H9 (cell line): ENCODE results near the gene TP53BP1. TPM values are rescaled to one million over a fixed set of nuclear protein-coding genes. Genes with fewer than 3 reads are reported as not detected.
A peak's percentile ranks its signal among the peaks of the same experiment; 100 is the strongest.

ENCODE experiments used
- DNase-seq: peaks from one replicate; pipeline ENCODE4 v3.0.0-alpha.2; 2017
- H2AFZ ChIP-seq: one replicate; pipeline ENCODE4 v1.6.1; 2013; ENCODE audit warnings: mild to moderate bottlenecking, low read length, control low read depth, moderate library complexity
- H2AK5ac ChIP-seq: 2 replicates; pipeline ENCODE4 v1.6.1; 2013; ENCODE audit warnings: low read length, control low read depth, mixed read lengths; ENCODE audit not compliant: insufficient read length
- H2BK120ac ChIP-seq: one replicate; pipeline ENCODE4 v1.6.1; 2013; ENCODE audit warnings: low read depth, mild to moderate bottlenecking, low read length, control low read depth, inconsistent platforms; ENCODE audit not compliant: poor library complexity, severe bottlenecking
- H2BK12ac ChIP-seq: 2 replicates; pipeline ENCODE4 v1.6.1; 2013; ENCODE audit warnings: low read length, control low read depth, mixed read lengths, low read depth; ENCODE audit not compliant: insufficient read length
- H2BK15ac ChIP-seq: 2 replicates; pipeline ENCODE4 v1.6.1; 2013; ENCODE audit warnings: low read depth, low read length, control low read depth
- H2BK20ac ChIP-seq: one replicate; pipeline ENCODE4 v1.6.1; 2013; ENCODE audit warnings: low read depth, mild to moderate bottlenecking, low read length, control low read depth, inconsistent platforms; ENCODE audit not compliant: poor library complexity, severe bottlenecking
- H2BK5ac ChIP-seq: 2 replicates; pipeline ENCODE4 v1.6.1; 2013; ENCODE audit warnings: low read length, control low read depth, mixed read lengths; ENCODE audit not compliant: insufficient read length
- H3K14ac ChIP-seq: 2 replicates; pipeline ENCODE4 v1.6.1; 2013; ENCODE audit warnings: low read length, control low read depth; ENCODE audit not compliant: insufficient read depth
- H3K18ac ChIP-seq: 2 replicates; pipeline ENCODE4 v1.6.1; 2013; ENCODE audit warnings: low read depth, mild to moderate bottlenecking, mixed read lengths, low read length, control low read depth; ENCODE audit not compliant: insufficient read length
- H3K23ac ChIP-seq: 2 replicates; pipeline ENCODE4 v1.6.1; 2013; ENCODE audit warnings: low read length, control low read depth, mixed read lengths, low read depth; ENCODE audit not compliant: insufficient read length
- H3K23me2 ChIP-seq: 2 replicates; pipeline ENCODE4 v1.6.1; 2013; ENCODE audit warnings: low read depth, mild to moderate bottlenecking, mixed read lengths, low read length, control low read depth; ENCODE audit not compliant: insufficient read length, poor library complexity, severe bottlenecking
- H3K27ac ChIP-seq: 2 replicates; pipeline ENCODE4 v1.5.1; 2013; ENCODE audit warnings: low read length, control low read depth, mixed read lengths, low read depth; ENCODE audit not compliant: insufficient read length
- H3K27me3 ChIP-seq: 2 replicates; pipeline ENCODE4 v1.6.1; 2013; ENCODE audit warnings: low read length, control low read depth, inconsistent platforms; ENCODE audit not compliant: insufficient read depth
- H3K4ac ChIP-seq: 2 replicates; pipeline ENCODE4 v1.6.1; 2013; ENCODE audit warnings: low read depth, mild to moderate bottlenecking, control low read depth, inconsistent platforms, low read length, moderate library complexity
- H3K4me1 ChIP-seq: 2 replicates; pipeline ENCODE4 v1.6.1; 2013; ENCODE audit warnings: low read length, control low read depth, inconsistent platforms; ENCODE audit not compliant: insufficient read depth
- H3K4me2 ChIP-seq: 2 replicates; pipeline ENCODE4 v1.6.1; 2013; ENCODE audit warnings: low read length, control low read depth, mixed read lengths; ENCODE audit not compliant: insufficient read length, insufficient read depth
- H3K56ac ChIP-seq: 2 replicates; pipeline ENCODE4 v1.6.1; 2013; ENCODE audit warnings: low read depth, mild to moderate bottlenecking, mixed read lengths, low read length, control low read depth; ENCODE audit not compliant: insufficient read length
- H3K79me1 ChIP-seq: 2 replicates; pipeline ENCODE4 v1.6.1; 2013; ENCODE audit warnings: low read depth, mild to moderate bottlenecking, moderate library complexity, low read length, control low read depth, inconsistent platforms; ENCODE audit not compliant: insufficient read depth, poor library complexity, severe bottlenecking
- H3K79me2 ChIP-seq: 2 replicates; pipeline ENCODE4 v1.6.1; 2013; ENCODE audit warnings: low read length, control low read depth, inconsistent platforms; ENCODE audit not compliant: insufficient read depth
- H3K9ac ChIP-seq: 2 replicates; pipeline ENCODE4 v1.6.1; 2013; ENCODE audit warnings: low read length, control low read depth, mixed read lengths; ENCODE audit not compliant: insufficient read length; ENCODE audit errors: extremely low read depth
- H3K9me3 ChIP-seq: one replicate; pipeline ENCODE4 v1.6.1; 2013; ENCODE audit warnings: low read depth, low read length, inconsistent platforms; ENCODE audit not compliant: control insufficient read depth
- H3T11ph ChIP-seq: one replicate; pipeline ENCODE4 v1.6.1; 2013; ENCODE audit warnings: mild to moderate bottlenecking, low read length, control low read depth, inconsistent platforms
- H4K20me1 ChIP-seq: one replicate; pipeline ENCODE4 v1.6.1; 2013; ENCODE audit not compliant: control insufficient read depth, insufficient read length, insufficient read depth
- H4K5ac ChIP-seq: 2 replicates; pipeline ENCODE4 v1.6.1; 2013; ENCODE audit warnings: low read depth, mild to moderate bottlenecking, mixed read lengths, low read length, control low read depth; ENCODE audit not compliant: insufficient read length
- H4K8ac ChIP-seq: replicated peaks from 2 replicates; pipeline ENCODE4 v1.6.1; 2013; ENCODE audit warnings: low read length, control low read depth, mixed read lengths, low read depth; ENCODE audit not compliant: insufficient read length
- H4K91ac ChIP-seq: 2 replicates; pipeline ENCODE4 v1.6.1; 2013; ENCODE audit warnings: low read depth, mild to moderate bottlenecking, moderate library complexity, mixed read lengths, low read length, control low read depth; ENCODE audit not compliant: insufficient read length
- H3K27ac Mint-ChIP-seq, 3 experiments: 2 replicates in 2 of 3; 3 replicates in 1 of 3; pipeline ENCODE4 v1.8.0; 2020 to 2021; ENCODE audit warnings: mixed read lengths in 3 of 3, mild to moderate bottlenecking in 1 of 3, moderate library complexity in 1 of 3
- H3K27me3 Mint-ChIP-seq: 2 replicates; pipeline ENCODE4 v1.8.0; 2021; ENCODE audit warnings: low read depth, mild to moderate bottlenecking, moderate library complexity, mixed read lengths
- H3K36me3 Mint-ChIP-seq, 3 experiments: 2 replicates in 2 of 3; 3 replicates in 1 of 3; pipeline ENCODE4 v1.8.0; 2020 to 2021; ENCODE audit warnings: low read depth in 3 of 3, mixed read lengths in 3 of 3; ENCODE audit not compliant: insufficient read depth in 1 of 3
- H3K4me1 Mint-ChIP-seq, 2 experiments: 2 replicates each; pipeline ENCODE4 v1.8.0; 2020; ENCODE audit warnings: mixed read lengths in 2 of 2
- H3K4me3 Mint-ChIP-seq, 2 experiments: 2 replicates in 1 of 2; 3 replicates in 1 of 2; pipeline ENCODE4 v1.8.0; 2020 to 2021; ENCODE audit warnings: mild to moderate bottlenecking in 2 of 2, mixed read lengths in 2 of 2, moderate library complexity in 1 of 2
- H3K9me3 Mint-ChIP-seq, 2 experiments: 2 replicates in 1 of 2; 3 replicates in 1 of 2; pipeline ENCODE4 v1.8.0; 2020; ENCODE audit warnings: mild to moderate bottlenecking in 2 of 2, mixed read lengths in 2 of 2, moderate library complexity in 1 of 2
- CTCF ChIP-seq: fragments of 200-600 bp; sonication (generic); conservative IDR thresholded peaks from 3 replicates; pipeline ENCODE4 v1.8.0; 2021; ENCODE audit warnings: antibody characterized with exemption, mild to moderate bottlenecking
- WGBS: extraction: QIAGEN DNeasy Blood & Tissue Kit; methylation state at CpG from one replicate; pipeline ENCODE4 v1.1.7; 2013; ENCODE audit warnings: missing lambda C conversion rate, low lambda C conversion rate, mixed read lengths; ENCODE audit not compliant: insufficient read length; ENCODE audit errors: extremely low coverage; 5-methylcytosine and 5-hydroxymethylcytosine counted together
- total RNA-seq: library from RNA; stranded (reverse); gene quantifications from 2 replicates; pipeline ENCODE4 v1.2.1, GENCODE V29; 2021

Gene TP53BP1
- total RNA-seq, 1 experiment from 2014 or later: 81.5 TPM

DNA sequence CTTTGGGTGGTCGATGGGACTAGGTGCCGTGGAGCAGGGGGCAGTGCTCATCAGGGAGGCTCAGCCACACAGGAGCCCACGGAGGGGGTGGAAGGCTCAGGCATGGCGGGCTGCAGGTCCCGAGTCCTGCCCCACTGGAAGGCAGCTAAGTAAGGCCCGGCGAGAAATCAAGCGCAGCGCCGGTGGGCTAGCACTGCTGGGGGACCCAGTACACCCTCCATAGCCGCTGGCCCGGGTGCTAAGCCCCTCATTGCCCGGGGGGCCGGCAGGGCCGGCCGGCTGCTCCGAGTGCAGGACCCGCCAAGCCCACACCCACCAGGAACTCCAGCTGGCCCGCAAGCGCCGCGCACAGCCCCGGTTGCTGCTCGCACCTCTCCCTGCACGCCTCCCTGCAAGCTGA, 19.1 kb downstream of the TP53BP1 start:
- Histone ChIP-seq H3K79me1 (no peaks in the 10 kb centered on the region), H4K91ac (no peak overlapping the region), H2BK5ac (no peak overlapping the region), H3K9ac (no peak overlapping the region), H4K8ac (no peak overlapping the region), H3K4ac (no peak overlapping the region), H3K23me2 (no peaks in the 10 kb centered on the region), H3K14ac (no peak overlapping the region), H3K9me3 (no peaks in the 10 kb centered on the region), H2BK15ac (no peak overlapping the region), H2BK120ac (no peak overlapping the region), H3K4me1 (peaks cover 4% of the 10 kb centered on the region), H3K79me2 (no peaks in the 10 kb centered on the region), H3T11ph (no peak overlapping the region), H3K27ac (no peak overlapping the region), H2AFZ (no peak overlapping the region), H2BK12ac (no peak overlapping the region), H2AK5ac (no peak overlapping the region), H3K4me2 (no peak overlapping the region), H3K56ac (no peak overlapping the region), H2BK20ac (no peak overlapping the region), H3K27me3 (no peaks in the 10 kb centered on the region), H4K5ac (no peak overlapping the region), H4K20me1 (no peaks in the 10 kb centered on the region), H3K18ac (no peak overlapping the region), H3K23ac (no peak overlapping the region)
- Mint-ChIP-seq H3K4me1 (peaks cover 11 to 12% of the 10 kb centered on the region in 2 experiments), H3K4me3 (no peak overlapping the region), H3K27me3 (no peaks in the 10 kb centered on the region), H3K9me3 (no peaks in the 10 kb centered on the region), H3K27ac (peak overlapping the region in 1 of 3 experiments; percentile 77; a peak in 2 of 7 replicates), H3K36me3 (peaks cover 75 to 95% (median 91%) of the 10 kb centered on the region in 3 experiments)
- no CpG with 5 or more reads among the region's 25 CpGs for WGBS
- no peak for TF ChIP-seq CTCF
- no peak for DNase-seq
